OCI-LY7 (cell line): ENCODE data around the gene PAGE1. TPM values are rescaled to one million over a fixed set of nuclear protein-coding genes. Genes with fewer than 3 reads are reported as not detected.

Experiments used
- BruUV-seq: library from RNA; stranded (reverse); fragments of 400-500 nt; replicated peaks from 2 replicates; lab custom pipeline; 2021; lab: Mats Ljungman, UMichigan
- CTCF ChIA-PET: fragments of 300-600 bp; sonication (Branson Sonifier 250); formaldehyde crosslinking; loops from one replicate; lab custom pipeline; 2022; ENCODE audit warnings: antibody characterized with exemption; ENCODE audit not compliant: unreplicated experiment; lab: Charles Lee
- POLR2A ChIA-PET: fragments of 300-600 bp; sonication (Branson Sonifier 250); formaldehyde crosslinking; loops from one replicate; lab custom pipeline; 2022; ENCODE audit warnings: antibody characterized with exemption; lab: Charles Lee
- DNase-seq: peaks from one replicate; pipeline ENCODE4 v3.0.0-alpha.2; 2015; ENCODE audit warnings: low spot score
- H2AFZ ChIP-seq: fragments of 200-600 bp; sonication (generic), shearing (Covaris generic); 2 replicates; pipeline ENCODE4 v1.6.1; 2014; ENCODE audit warnings: mild to moderate bottlenecking, antibody characterized with exemption, low read length, moderate library complexity
- H3K27ac ChIP-seq: fragments of 200-600 bp; sonication (generic); 2 replicates; pipeline ENCODE4 v1.5.1; 2014; ENCODE audit warnings: mixed run types, low read depth, mild to moderate bottlenecking, moderate library complexity, low read length, inconsistent platforms; ENCODE audit not compliant: poor library complexity, severe bottlenecking
- H3K36me3 ChIP-seq: fragments of 200-600 bp; sonication (generic); 2 replicates; pipeline ENCODE4 v1.6.1; 2014; ENCODE audit warnings: mild to moderate bottlenecking, antibody characterized with exemption, low read length, moderate library complexity, mixed read lengths; ENCODE audit not compliant: insufficient read depth
- H3K4me1 ChIP-seq: fragments of 200-600 bp; sonication (generic); 2 replicates; pipeline ENCODE4 v1.5.1; 2014; ENCODE audit warnings: mild to moderate bottlenecking, low read length; ENCODE audit not compliant: insufficient read depth, poor library complexity, severe bottlenecking
- H3K4me2 ChIP-seq: fragments of 200-600 bp; sonication (generic); 2 replicates; pipeline ENCODE4 v1.6.1; 2014; ENCODE audit warnings: mild to moderate bottlenecking, low read length
- H3K4me3 ChIP-seq: fragments of 200-600 bp; sonication (generic); 2 replicates; pipeline ENCODE4 v1.5.1; 2014; ENCODE audit warnings: mild to moderate bottlenecking, low read depth, low read length; ENCODE audit not compliant: poor library complexity, severe bottlenecking
- H3K79me2 ChIP-seq: fragments of 200-600 bp; sonication (generic); 2 replicates; pipeline ENCODE4 v1.6.1; 2016; ENCODE audit warnings: low read depth, mild to moderate bottlenecking, low read length, moderate library complexity, mixed read lengths; ENCODE audit not compliant: insufficient read depth
- H3K9me2 ChIP-seq: fragments of 200-600 bp; sonication (generic); 2 replicates; pipeline ENCODE4 v1.6.1; 2016; ENCODE audit warnings: mild to moderate bottlenecking, low read length, mixed read lengths; ENCODE audit not compliant: insufficient read depth
- H3K9me3 ChIP-seq: fragments of 200-600 bp; sonication (generic); 2 replicates; pipeline ENCODE4 v1.6.1; 2014; ENCODE audit warnings: mild to moderate bottlenecking, mixed run types, low read length, mixed read lengths
- H4K20me1 ChIP-seq: fragments of 200-600 bp; sonication (generic); 2 replicates; pipeline ENCODE4 v1.6.1; 2014; ENCODE audit warnings: mild to moderate bottlenecking, antibody characterized with exemption, low read length, moderate library complexity, mixed read lengths; ENCODE audit not compliant: insufficient read depth
- EZH2phosphoT487 ChIP-seq: fragments of 200-600 bp; sonication (generic); IDR thresholded peaks from 2 replicates; pipeline ENCODE4 v1.6.1; 2018; ENCODE audit warnings: low read depth, borderline replicate concordance, mild to moderate bottlenecking, mixed run types, antibody characterized with exemption, low read length, moderate library complexity, mixed read lengths
- intact Hi-C: fragments of 100-400 bp; cut with micrococcal nuclease; formaldehyde crosslinking; loops from one replicate; pipeline ENCODE4 v1.10.0; 2022; ENCODE audit not compliant: unreplicated experiment
- total RNA-seq, 2 experiments: library from RNA; depleted of rRNA in 1 of 2; stranded (reverse); fragments of >200 nt in 1 of 2; shearing (Covaris generic) in 1 of 2; gene quantifications; 2 replicates each; pipeline ENCODE4 v1.2.3, GENCODE V29; 2014 to 2022
- TF ChIP-seq, protein P1 (sequence below): fragments of 200-600 bp; sonication (generic); conservative IDR thresholded peaks from 2 replicates; pipeline ENCODE4 v1.5.1; 2014; ENCODE audit warnings: mild to moderate bottlenecking, antibody characterized with exemption, low read length, moderate library complexity, mixed read lengths

PAGE1 gene
- total RNA-seq, 2 experiments from 2014 or later = not detected

DNA sequence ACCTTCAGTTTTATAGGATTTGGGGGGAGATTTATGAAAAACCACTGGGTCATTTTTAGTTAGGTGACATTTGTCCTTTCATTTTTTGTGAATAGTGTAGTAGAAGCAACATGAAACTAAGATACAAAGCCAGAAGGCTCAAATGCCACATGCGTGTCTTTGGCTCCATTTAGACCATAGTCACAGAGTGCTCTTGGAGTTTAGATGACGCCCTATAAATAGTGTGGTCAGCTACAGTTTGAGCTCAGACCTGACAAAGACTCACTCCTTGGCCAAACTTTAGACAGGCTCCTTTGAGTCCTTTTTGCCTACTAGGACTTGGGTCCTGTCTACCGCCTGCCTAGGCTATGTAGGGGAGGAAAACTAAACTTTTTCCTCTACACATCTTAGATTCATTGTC is 16.8 kb upstream of the PAGE1 start:
- ChIA-PET POLR2A (no interaction called here), CTCF (no interaction called here)
- Histone ChIP-seq H3K79me2 (no peaks in the 10 kb centered on the region), H3K4me3 (no peak overlapping the region), H4K20me1 (no peaks in the 10 kb centered on the region), H3K4me1 (no peaks in the 10 kb centered on the region), H3K36me3 (no peaks in the 10 kb centered on the region), H2AFZ (no peak overlapping the region), H3K9me2 (no peaks in the 10 kb centered on the region), H3K27ac (no peak overlapping the region), H3K4me2 (no peak overlapping the region), H3K9me3 (no peaks in the 10 kb centered on the region)
- no peak for DNase-seq
- BruUV-seq = no TSS peak
- intact Hi-C loops = no loop called here
- no peak for TF ChIP-seq EZH2phosphoT487

DNA sequence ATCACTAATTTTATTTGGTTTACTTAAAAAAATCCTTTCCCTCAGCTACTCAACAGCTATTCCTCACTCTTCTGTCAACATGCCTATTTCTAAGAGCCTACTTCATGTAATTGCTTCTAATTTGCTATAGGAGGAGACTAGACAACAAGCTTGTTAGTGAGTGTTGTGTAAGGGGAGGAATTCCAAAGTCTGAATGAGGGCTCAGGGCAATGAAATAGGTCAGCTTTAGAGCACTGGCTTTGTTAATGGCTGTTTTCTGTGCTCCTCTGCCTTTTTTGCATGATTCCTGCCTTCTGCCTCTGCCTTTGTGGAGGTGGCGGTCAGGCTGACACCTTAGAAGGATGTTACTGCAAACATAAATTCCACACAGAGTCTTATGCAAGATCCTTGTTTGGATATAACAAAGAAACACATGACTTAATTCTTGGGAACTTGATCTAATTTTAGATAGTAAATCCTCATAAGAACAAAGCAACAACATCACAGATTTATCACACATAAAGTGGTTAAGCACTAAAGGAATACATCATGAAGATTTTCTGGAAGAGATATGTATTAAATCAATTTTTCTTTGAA is 15.0 kb upstream of the PAGE1 start:
- no peaks in the 10 kb centered on the region for H3K9me2 ChIP-seq
- no peaks in the 10 kb centered on the region for H3K4me1 ChIP-seq
- H4K20me1 ChIP-seq = no peaks in the 10 kb centered on the region
- H2AFZ ChIP-seq = no peak overlapping the region
- H3K4me3 ChIP-seq = no peak overlapping the region
- no peaks in the 10 kb centered on the region for H3K79me2 ChIP-seq
- H3K36me3 ChIP-seq = no peaks in the 10 kb centered on the region
- DNase-seq = no peak
- BruUV-seq = no TSS peak
- ChIA-PET POLR2A (no interaction called here), CTCF (no interaction called here)
- TF ChIP-seq, protein P1, sequence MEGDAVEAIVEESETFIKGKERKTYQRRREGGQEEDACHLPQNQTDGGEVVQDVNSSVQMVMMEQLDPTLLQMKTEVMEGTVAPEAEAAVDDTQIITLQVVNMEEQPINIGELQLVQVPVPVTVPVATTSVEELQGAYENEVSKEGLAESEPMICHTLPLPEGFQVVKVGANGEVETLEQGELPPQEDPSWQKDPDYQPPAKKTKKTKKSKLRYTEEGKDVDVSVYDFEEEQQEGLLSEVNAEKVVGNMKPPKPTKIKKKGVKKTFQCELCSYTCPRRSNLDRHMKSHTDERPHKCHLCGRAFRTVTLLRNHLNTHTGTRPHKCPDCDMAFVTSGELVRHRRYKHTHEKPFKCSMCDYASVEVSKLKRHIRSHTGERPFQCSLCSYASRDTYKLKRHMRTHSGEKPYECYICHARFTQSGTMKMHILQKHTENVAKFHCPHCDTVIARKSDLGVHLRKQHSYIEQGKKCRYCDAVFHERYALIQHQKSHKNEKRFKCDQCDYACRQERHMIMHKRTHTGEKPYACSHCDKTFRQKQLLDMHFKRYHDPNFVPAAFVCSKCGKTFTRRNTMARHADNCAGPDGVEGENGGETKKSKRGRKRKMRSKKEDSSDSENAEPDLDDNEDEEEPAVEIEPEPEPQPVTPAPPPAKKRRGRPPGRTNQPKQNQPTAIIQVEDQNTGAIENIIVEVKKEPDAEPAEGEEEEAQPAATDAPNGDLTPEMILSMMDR = no peak
- no peak for TF ChIP-seq EZH2phosphoT487
- H3K27ac ChIP-seq = no peak overlapping the region
- intact Hi-C loops = no loop called here
- H3K4me2 ChIP-seq = no peak overlapping the region
- no peaks in the 10 kb centered on the region for H3K9me3 ChIP-seq

DNA sequence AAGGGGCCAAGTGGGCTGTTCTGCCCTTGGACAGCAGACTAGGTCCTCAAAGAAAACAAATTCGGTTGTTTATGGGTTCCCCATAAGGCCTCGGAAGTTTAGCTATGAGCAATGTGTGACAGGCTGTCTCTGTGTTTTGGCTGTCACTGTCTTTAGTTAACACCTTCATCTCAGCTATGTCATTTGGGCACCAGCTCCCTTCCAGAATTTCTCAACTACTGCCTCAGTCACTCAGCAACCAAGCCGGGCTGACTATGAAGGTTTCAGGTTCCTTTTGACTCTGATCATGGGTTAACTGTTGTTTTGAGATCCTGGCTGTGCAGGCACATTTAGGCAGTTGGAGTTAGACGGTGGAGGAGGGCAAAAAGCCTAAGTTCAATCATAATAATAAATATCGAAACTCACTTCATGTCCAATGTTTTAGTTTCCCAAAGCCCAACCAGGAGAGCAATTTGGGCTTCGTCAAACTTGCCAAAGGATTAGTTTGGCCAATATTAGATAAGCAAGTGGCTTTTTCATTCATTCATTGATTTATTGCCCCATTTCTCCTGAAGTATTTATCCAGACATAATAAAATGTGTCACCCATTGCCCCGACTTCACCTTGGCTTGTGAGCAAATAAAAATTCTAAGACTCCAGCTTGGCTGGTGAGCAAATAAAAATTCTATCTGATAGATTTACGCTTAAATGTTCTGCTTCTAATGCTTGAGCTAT is 9.1 kb upstream of the PAGE1 start:
- TF ChIP-seq, protein P1 = no peak
- Histone ChIP-seq H3K4me1 (no peaks in the 10 kb centered on the region), H3K27ac (no peak overlapping the region), H3K36me3 (no peaks in the 10 kb centered on the region), H3K79me2 (no peaks in the 10 kb centered on the region), H2AFZ (no peak overlapping the region), H3K4me3 (no peak overlapping the region), H3K4me2 (no peak overlapping the region), H3K9me2 (no peaks in the 10 kb centered on the region), H3K9me3 (no peaks in the 10 kb centered on the region), H4K20me1 (no peaks in the 10 kb centered on the region)
- intact Hi-C loops = no loop called here
- ChIA-PET POLR2A (no interaction called here), CTCF (no interaction called here)
- BruUV-seq = no TSS peak
- DNase-seq = no peak
